ENCODE results near the gene FOXD4L1.
"Not testable (repeated sequence)": the region's sequence is repeated elsewhere in the genome, so short reads cannot be mapped to it uniquely, and the experiment has no call there.

GRCh38 chr2:113536573-113536972 lies 38.1 kb downstream of the FOXD4L1 start:
- TF ChIP-seq CTCF (conservative IDR thresholded peaks at IDR 0.05 in 1 of 2, IDR thresholded peaks at IDR 0.05 in 1 of 2; ENCODE audit: extremely low read depth in 1 of 2, insufficient read depth in 1 of 2, low read depth in 1 of 2, low read length in 2 of 2); EZH2 (IDR thresholded peaks at IDR 0.05; ENCODE audit: borderline replicate concordance, low read length): not testable (repeated sequence)
